ENCODE data around the gene SEC31A.

Gene SEC31A

DNA sequence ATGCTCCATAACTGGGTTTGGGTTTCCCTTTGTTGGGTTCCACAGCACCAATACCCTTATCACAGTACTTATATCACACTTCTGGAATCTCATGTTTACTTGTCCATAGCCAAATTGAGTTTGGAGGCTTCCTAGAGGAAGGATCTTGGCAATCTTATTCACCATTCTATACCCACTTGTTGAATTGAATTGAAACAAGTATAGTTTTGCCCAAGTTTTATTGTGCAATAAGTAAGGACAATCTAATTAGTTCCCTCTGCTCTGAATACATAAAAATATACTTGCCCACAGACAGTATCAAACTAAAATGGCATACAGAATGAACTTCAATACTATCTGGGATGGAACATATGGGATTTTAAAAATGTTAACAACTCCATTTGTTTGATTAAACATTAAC is 40.3 kb downstream of the SEC31A start:
- DNase-seq (ENCODE audit: low read depth in 1 of 2, low spot score in 1 of 2): no peak
- no peak for TF ChIP-seq POLR2AphosphoS5 (IDR thresholded peaks at IDR 0.05; ENCODE audit: low read depth)
- TF ChIP-seq, protein P1, sequence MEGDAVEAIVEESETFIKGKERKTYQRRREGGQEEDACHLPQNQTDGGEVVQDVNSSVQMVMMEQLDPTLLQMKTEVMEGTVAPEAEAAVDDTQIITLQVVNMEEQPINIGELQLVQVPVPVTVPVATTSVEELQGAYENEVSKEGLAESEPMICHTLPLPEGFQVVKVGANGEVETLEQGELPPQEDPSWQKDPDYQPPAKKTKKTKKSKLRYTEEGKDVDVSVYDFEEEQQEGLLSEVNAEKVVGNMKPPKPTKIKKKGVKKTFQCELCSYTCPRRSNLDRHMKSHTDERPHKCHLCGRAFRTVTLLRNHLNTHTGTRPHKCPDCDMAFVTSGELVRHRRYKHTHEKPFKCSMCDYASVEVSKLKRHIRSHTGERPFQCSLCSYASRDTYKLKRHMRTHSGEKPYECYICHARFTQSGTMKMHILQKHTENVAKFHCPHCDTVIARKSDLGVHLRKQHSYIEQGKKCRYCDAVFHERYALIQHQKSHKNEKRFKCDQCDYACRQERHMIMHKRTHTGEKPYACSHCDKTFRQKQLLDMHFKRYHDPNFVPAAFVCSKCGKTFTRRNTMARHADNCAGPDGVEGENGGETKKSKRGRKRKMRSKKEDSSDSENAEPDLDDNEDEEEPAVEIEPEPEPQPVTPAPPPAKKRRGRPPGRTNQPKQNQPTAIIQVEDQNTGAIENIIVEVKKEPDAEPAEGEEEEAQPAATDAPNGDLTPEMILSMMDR (IDR thresholded peaks at IDR 0.05; ENCODE audit: insufficient read depth, low read length): no peak
- TF ChIP-seq SPI1 (IDR thresholded peaks at IDR 0.05; ENCODE audit: borderline replicate concordance, low read depth): no peak
- TF ChIP-seq, protein P2, sequence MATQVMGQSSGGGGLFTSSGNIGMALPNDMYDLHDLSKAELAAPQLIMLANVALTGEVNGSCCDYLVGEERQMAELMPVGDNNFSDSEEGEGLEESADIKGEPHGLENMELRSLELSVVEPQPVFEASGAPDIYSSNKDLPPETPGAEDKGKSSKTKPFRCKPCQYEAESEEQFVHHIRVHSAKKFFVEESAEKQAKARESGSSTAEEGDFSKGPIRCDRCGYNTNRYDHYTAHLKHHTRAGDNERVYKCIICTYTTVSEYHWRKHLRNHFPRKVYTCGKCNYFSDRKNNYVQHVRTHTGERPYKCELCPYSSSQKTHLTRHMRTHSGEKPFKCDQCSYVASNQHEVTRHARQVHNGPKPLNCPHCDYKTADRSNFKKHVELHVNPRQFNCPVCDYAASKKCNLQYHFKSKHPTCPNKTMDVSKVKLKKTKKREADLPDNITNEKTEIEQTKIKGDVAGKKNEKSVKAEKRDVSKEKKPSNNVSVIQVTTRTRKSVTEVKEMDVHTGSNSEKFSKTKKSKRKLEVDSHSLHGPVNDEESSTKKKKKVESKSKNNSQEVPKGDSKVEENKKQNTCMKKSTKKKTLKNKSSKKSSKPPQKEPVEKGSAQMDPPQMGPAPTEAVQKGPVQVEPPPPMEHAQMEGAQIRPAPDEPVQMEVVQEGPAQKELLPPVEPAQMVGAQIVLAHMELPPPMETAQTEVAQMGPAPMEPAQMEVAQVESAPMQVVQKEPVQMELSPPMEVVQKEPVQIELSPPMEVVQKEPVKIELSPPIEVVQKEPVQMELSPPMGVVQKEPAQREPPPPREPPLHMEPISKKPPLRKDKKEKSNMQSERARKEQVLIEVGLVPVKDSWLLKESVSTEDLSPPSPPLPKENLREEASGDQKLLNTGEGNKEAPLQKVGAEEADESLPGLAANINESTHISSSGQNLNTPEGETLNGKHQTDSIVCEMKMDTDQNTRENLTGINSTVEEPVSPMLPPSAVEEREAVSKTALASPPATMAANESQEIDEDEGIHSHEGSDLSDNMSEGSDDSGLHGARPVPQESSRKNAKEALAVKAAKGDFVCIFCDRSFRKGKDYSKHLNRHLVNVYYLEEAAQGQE (IDR thresholded peaks at IDR 0.05; ENCODE audit: insufficient replicate concordance, low read depth): no peak
- TF ChIP-seq GABPA (IDR thresholded peaks at IDR 0.05; ENCODE audit: low read depth): no peak
- Histone ChIP-seq H3K4me3 (replicated peaks; ENCODE audit: insufficient read depth, low read length) (no peak overlapping the region), H3K27me3 (ENCODE audit: insufficient read depth, poor library complexity, severe bottlenecking) (no peaks in the 10 kb centered on the region), H3K27ac (replicated peaks) (no peak overlapping the region)

DNA sequence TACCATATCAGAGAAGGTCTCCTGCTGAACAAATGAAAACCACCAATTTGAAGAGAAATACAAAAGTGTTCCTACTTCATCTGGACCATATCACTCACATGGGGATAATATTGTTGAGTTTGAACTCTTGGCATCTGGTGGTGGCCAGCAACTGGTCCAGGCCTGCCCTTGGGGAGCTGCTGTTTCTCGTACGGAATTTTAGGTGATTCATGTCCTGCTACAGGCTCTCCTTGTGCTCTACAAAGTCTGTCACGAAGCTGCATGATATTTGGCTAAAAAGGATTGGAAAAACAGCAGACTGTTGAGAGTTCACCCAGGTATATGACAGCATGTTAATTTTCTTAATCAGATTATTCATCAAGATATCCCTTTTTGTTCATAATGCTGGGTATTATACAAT is 42.2 kb downstream of the SEC31A start:
- no peak for DNase-seq (ENCODE audit: low read depth in 1 of 2, low spot score in 1 of 2)
- Histone ChIP-seq H3K4me3 (replicated peaks; ENCODE audit: insufficient read depth, low read length) (no peak overlapping the region), H3K27ac (replicated peaks) (no peak overlapping the region), H3K27me3 (ENCODE audit: insufficient read depth, poor library complexity, severe bottlenecking) (no peaks in the 10 kb centered on the region)
- TF ChIP-seq SPI1 (IDR thresholded peaks at IDR 0.05; ENCODE audit: borderline replicate concordance, low read depth) (no peak), POLR2AphosphoS5 (IDR thresholded peaks at IDR 0.05; ENCODE audit: low read depth) (no peak), GABPA (IDR thresholded peaks at IDR 0.05; ENCODE audit: low read depth) (no peak)
- TF ChIP-seq, protein P1 (IDR thresholded peaks at IDR 0.05; ENCODE audit: insufficient read depth, low read length): no peak
- TF ChIP-seq, protein P2 (IDR thresholded peaks at IDR 0.05; ENCODE audit: insufficient replicate concordance, low read depth): no peak

DNA sequence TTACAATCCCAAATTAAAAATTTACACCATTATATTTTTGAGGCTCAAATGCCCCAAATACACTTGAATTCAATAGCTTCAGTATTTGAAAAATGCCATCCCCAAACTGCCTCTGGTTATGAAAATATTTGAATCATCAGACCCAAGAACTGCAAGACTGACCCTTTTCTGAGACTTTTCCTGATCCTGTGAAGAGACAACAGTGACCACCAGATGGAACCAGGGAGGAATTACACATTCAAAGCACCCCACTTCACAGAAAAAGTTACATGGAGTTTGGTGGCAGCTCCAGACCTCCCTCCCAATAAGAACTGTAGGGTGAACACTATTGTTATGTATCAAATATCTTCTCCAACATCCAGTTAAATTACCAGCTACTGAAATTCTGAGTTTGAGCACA is 48.4 kb downstream of the SEC31A start:
- no peaks in the 10 kb centered on the region for H3K27me3 ChIP-seq (ENCODE audit: insufficient read depth, poor library complexity, severe bottlenecking)
- no peak overlapping the region for H3K27ac ChIP-seq (replicated peaks)
- peak in 1 of 2 experiments; percentile 4 for DNase-seq (ENCODE audit: low read depth in 1 of 2, low spot score in 1 of 2)
- no peak overlapping the region for H3K4me3 ChIP-seq (replicated peaks; ENCODE audit: insufficient read depth, low read length)
- TF ChIP-seq, protein P2 (IDR thresholded peaks at IDR 0.05; ENCODE audit: insufficient replicate concordance, low read depth): no peak

DNA sequence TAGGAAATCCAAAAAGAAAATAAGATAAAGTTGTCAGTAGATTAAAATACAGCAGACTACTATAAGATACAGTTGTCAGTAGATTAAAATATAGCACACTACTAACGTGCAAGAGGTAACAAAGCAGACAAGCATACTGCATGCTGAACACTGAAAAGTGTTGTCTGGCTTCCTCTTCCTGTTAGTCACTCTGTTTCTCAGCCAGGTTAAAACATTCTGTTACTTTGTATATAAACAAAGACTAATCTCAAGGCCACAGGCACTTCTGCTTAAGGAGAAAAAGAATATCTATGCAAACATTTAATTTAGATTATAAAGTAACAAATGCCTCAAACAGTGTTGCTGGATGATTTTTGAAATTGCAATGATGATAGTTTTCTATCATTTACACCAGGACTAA is 51.3 kb downstream of the SEC31A start:
- DNase-seq (ENCODE audit: low read depth in 1 of 2, low spot score in 1 of 2): no peak
- TF ChIP-seq, protein P1 (IDR thresholded peaks at IDR 0.05; ENCODE audit: insufficient read depth, low read length): no peak
- no peak for TF ChIP-seq POLR2AphosphoS5 (IDR thresholded peaks at IDR 0.05; ENCODE audit: low read depth)
- TF ChIP-seq GABPA (IDR thresholded peaks at IDR 0.05; ENCODE audit: low read depth): no peak
- TF ChIP-seq SPI1 (IDR thresholded peaks at IDR 0.05; ENCODE audit: borderline replicate concordance, low read depth): no peak
- TF ChIP-seq, protein P2 (IDR thresholded peaks at IDR 0.05; ENCODE audit: insufficient replicate concordance, low read depth): no peak

More for the DNA sequence above, 51.3 kb downstream of the SEC31A start:
- H3K27me3 ChIP-seq (ENCODE audit: insufficient read depth, poor library complexity, severe bottlenecking): no peaks in the 10 kb centered on the region
- no peak overlapping the region for H3K27ac ChIP-seq (replicated peaks)
- no peak overlapping the region for H3K4me3 ChIP-seq (replicated peaks; ENCODE audit: insufficient read depth, low read length)

Measured in HL-60 (cell line).